Thyroid gland (tissue), 4 donors: Measurements from ENCODE around the gene CTNNBL1.

ENCODE experiments used
- POLR2A ChIP-seq, 2 donors: fragments of 450-650 bp; IDR thresholded peaks; one replicate each; pipeline ENCODE4 v1.6.1; 2017; ENCODE audit warnings: antibody characterized with exemption in 2 of 2, mild to moderate bottlenecking in 2 of 2, moderate library complexity in 1 of 2
- TF ChIP-seq, protein P1 (sequence below), 6 experiments: fragments of 200-600 bp in 3 of 6; fragments of 450-650 bp in 3 of 6; sonication (generic) in 3 of 6; IDR thresholded peaks; one replicate each; pipeline ENCODE4 v1.5.1; 2016 to 2019; ENCODE audit warnings: antibody characterized with exemption in 6 of 6, mild to moderate bottlenecking in 2 of 6, inconsistent platforms in 1 of 6, moderate library complexity in 1 of 6

DNA sequence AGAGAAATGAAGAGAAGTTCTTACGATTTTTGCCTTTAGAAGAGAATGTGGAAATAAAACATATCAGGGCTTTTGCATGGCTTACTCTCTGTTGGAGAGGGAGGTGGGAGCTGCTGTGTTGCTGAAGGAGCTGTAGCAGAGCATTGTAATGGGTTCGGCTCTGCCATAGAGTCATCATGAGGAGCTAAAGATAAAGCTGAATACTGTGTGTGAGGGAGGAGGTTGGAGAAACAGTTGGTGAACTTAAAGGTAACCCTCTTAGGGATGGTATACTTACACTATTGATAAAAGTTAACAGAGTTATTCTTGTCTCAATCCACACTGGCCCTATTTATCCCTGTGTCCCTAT is 34.8 kb downstream of the CTNNBL1 start:
- TF ChIP-seq POLR2A (IDR thresholded peaks at IDR 0.05): no peak
- TF ChIP-seq, protein P1, sequence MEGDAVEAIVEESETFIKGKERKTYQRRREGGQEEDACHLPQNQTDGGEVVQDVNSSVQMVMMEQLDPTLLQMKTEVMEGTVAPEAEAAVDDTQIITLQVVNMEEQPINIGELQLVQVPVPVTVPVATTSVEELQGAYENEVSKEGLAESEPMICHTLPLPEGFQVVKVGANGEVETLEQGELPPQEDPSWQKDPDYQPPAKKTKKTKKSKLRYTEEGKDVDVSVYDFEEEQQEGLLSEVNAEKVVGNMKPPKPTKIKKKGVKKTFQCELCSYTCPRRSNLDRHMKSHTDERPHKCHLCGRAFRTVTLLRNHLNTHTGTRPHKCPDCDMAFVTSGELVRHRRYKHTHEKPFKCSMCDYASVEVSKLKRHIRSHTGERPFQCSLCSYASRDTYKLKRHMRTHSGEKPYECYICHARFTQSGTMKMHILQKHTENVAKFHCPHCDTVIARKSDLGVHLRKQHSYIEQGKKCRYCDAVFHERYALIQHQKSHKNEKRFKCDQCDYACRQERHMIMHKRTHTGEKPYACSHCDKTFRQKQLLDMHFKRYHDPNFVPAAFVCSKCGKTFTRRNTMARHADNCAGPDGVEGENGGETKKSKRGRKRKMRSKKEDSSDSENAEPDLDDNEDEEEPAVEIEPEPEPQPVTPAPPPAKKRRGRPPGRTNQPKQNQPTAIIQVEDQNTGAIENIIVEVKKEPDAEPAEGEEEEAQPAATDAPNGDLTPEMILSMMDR (IDR thresholded peaks at IDR 0.05): no peak
